Kidney epithelial cell (primary cell): ENCODE measurements around the gene HRH2. TPM values are rescaled to one million over a fixed set of nuclear protein-coding genes. Genes with fewer than 3 reads are reported as not detected.

Source experiments
- DNase-seq: peaks from one replicate; pipeline ENCODE4 v3.0.0-alpha.2; 2010; ENCODE audit warnings: low read depth
- H3K27me3 ChIP-seq: 2 replicates; pipeline ENCODE4 v1.6.0; 2011; ENCODE audit warnings: low read length; ENCODE audit not compliant: control insufficient read depth, insufficient read depth
- H3K36me3 ChIP-seq: 2 replicates; pipeline ENCODE4 v1.5.1; 2011; ENCODE audit warnings: low read length; ENCODE audit not compliant: control insufficient read depth, insufficient read depth
- H3K4me3 ChIP-seq: 2 replicates; pipeline ENCODE4 v1.5.1; 2011; ENCODE audit warnings: low read depth, mild to moderate bottlenecking, control low read depth, low read length
- CTCF ChIP-seq: IDR thresholded peaks from 2 replicates; pipeline ENCODE4 v1.5.1; 2011; ENCODE audit warnings: mild to moderate bottlenecking, moderate library complexity, low read length, control low read depth, inconsistent platforms; ENCODE audit not compliant: insufficient read depth, poor library complexity, severe bottlenecking
- total RNA-seq: library from RNA; depleted of rRNA; stranded (reverse); fragments of >200 nt; gene quantifications from 2 replicates; pipeline ENCODE4 v1.2.3, GENCODE V29; 2015

HRH2 gene
- total RNA-seq, 1 donor from 2014 or later: 2.7 TPM

GRCh38 chr5:175681045-175681967 is 23.4 kb downstream of the HRH2 start:
- no peak overlapping the region for H3K4me3 ChIP-seq
- H3K36me3 ChIP-seq: no peaks in the 10 kb centered on the region
- H3K27me3 ChIP-seq: peaks cover 3% of the 10 kb centered on the region
- no peak for TF ChIP-seq CTCF
- DNase-seq: no peak

- Histone ChIP-seq H3K4me3 (no peak overlapping the region), H3K27me3 (peaks cover 3% of the 10 kb centered on the region)
- DNase-seq: no peak
Measured at GRCh38 chr5:175681968-175682340, 24.1 kb downstream of the HRH2 start.

GRCh38 chr5:175682664-175683063 is 24.8 kb downstream of the HRH2 start:
- Histone ChIP-seq H3K27me3 (peaks cover 3% of the 10 kb centered on the region), H3K4me3 (no peak overlapping the region), H3K36me3 (no peaks in the 10 kb centered on the region)
- TF ChIP-seq CTCF: no peak
- DNase-seq: no peak

More at GRCh38 chr5:175681968-175682340, 24.1 kb downstream of the HRH2 start:
- H3K36me3 ChIP-seq: no peaks in the 10 kb centered on the region
- TF ChIP-seq CTCF: no peak

- TF ChIP-seq CTCF: no peak
- DNase-seq: no peak
- peaks cover 3% of the 10 kb centered on the region for H3K27me3 ChIP-seq
- H3K36me3 ChIP-seq: no peaks in the 10 kb centered on the region
- H3K4me3 ChIP-seq: no peak overlapping the region
Measured at GRCh38 chr5:175683231-175683630, 25.4 kb downstream of the HRH2 start.

GRCh38 chr5:175683921-175684320 is 26.1 kb downstream of the HRH2 start:
- Histone ChIP-seq H3K4me3 (no peak overlapping the region), H3K36me3 (no peaks in the 10 kb centered on the region), H3K27me3 (peaks cover 3% of the 10 kb centered on the region)
- DNase-seq: no peak
- TF ChIP-seq CTCF: no peak
